Measurements from ENCODE around the gene FLNC. TPM values are rescaled to one million over a fixed set of nuclear protein-coding genes. Genes with fewer than 3 reads are reported as not detected.

FLNC gene
- total and polyA plus RNA-seq, 2 donors from 2014 or later = 2.8 to 12.2 TPM

GRCh38 chr7:128869944-128870285 lies 39.7 kb downstream of the FLNC start:
- H3K27me3 ChIP-seq (ENCODE audit: control insufficient read depth, insufficient read depth, low read length) = no peaks in the 10 kb centered on the region
- H3K4me3 ChIP-seq (ENCODE audit: low read length in 3 of 3) = peak overlapping the region in 1 of 3 donors; percentile 49
- FAIRE-seq (no peak), DNase-seq (no peak)
- no peak overlapping the region for H3K9ac ChIP-seq (ENCODE audit: low read length in 3 of 3)
- intact Hi-C loops (cut with DNase I) = no loop called here
- peaks cover 0 to 13% (median 4%) of the 10 kb centered on the region in 3 donors for H3K4me1 ChIP-seq (ENCODE audit: control insufficient read depth in 2 of 3, insufficient read depth in 2 of 3, low read depth in 1 of 3, low read length in 3 of 3)
- no peaks in the 10 kb centered on the region for H3K9me3 ChIP-seq (ENCODE audit: control insufficient read depth in 2 of 3, insufficient read depth in 1 of 3, low read length in 3 of 3)
- no peak for TF ChIP-seq CTCF (IDR thresholded peaks at IDR 0.05; ENCODE audit: borderline replicate concordance, extremely low read depth, insufficient read depth)
- H3K27ac ChIP-seq (ENCODE audit: low read depth in 2 of 2, low read length in 2 of 2) = no peak overlapping the region
- H3K36me3 ChIP-seq (ENCODE audit: control insufficient read depth in 2 of 3, insufficient read depth in 3 of 3, low read length in 3 of 3) = peaks cover 0 to 13% (median 0%) of the 10 kb centered on the region in 3 donors

- H3K27ac ChIP-seq (ENCODE audit: low read depth in 2 of 2, low read length in 2 of 2) = no peak overlapping the region
- H3K4me3 ChIP-seq (ENCODE audit: low read length in 3 of 3) = no peak overlapping the region
- H3K9me3 ChIP-seq (ENCODE audit: control insufficient read depth in 2 of 3, insufficient read depth in 1 of 3, low read length in 3 of 3) = no peaks in the 10 kb centered on the region
- TF ChIP-seq CTCF (IDR thresholded peaks at IDR 0.05; ENCODE audit: borderline replicate concordance, extremely low read depth, insufficient read depth) = no peak
- no peak overlapping the region for H3K9ac ChIP-seq (ENCODE audit: low read length in 3 of 3)
- intact Hi-C loops (cut with DNase I) = no loop called here
- H3K27me3 ChIP-seq (ENCODE audit: control insufficient read depth, insufficient read depth, low read length) = no peaks in the 10 kb centered on the region
- FAIRE-seq (no peak), DNase-seq (no peak)
- H3K4me1 ChIP-seq (ENCODE audit: control insufficient read depth in 2 of 3, insufficient read depth in 2 of 3, low read depth in 1 of 3, low read length in 3 of 3) = peaks cover 0 to 12% (median 4%) of the 10 kb centered on the region in 3 donors
- peaks cover 0 to 3% (median 0%) of the 10 kb centered on the region in 3 donors for H3K36me3 ChIP-seq (ENCODE audit: control insufficient read depth in 2 of 3, insufficient read depth in 3 of 3, low read length in 3 of 3)
Observed at GRCh38 chr7:128871050-128871449, 40.8 kb downstream of the FLNC start.

- Histone ChIP-seq H3K9ac (ENCODE audit: low read length in 3 of 3) (no peak overlapping the region), H3K36me3 (ENCODE audit: control insufficient read depth in 2 of 3, insufficient read depth in 3 of 3, low read length in 3 of 3) (no peaks in the 10 kb centered on the region), H3K27ac (ENCODE audit: low read depth in 2 of 2, low read length in 2 of 2) (no peak overlapping the region), H3K4me3 (ENCODE audit: low read length in 3 of 3) (no peak overlapping the region), H3K4me1 (ENCODE audit: control insufficient read depth in 2 of 3, insufficient read depth in 2 of 3, low read depth in 1 of 3, low read length in 3 of 3) (peaks cover 0 to 10% (median 4%) of the 10 kb centered on the region in 3 donors), H3K9me3 (ENCODE audit: control insufficient read depth in 2 of 3, insufficient read depth in 1 of 3, low read length in 3 of 3) (no peaks in the 10 kb centered on the region), H3K27me3 (ENCODE audit: control insufficient read depth, insufficient read depth, low read length) (no peaks in the 10 kb centered on the region)
- TF ChIP-seq CTCF (IDR thresholded peaks at IDR 0.05; ENCODE audit: borderline replicate concordance, extremely low read depth, insufficient read depth) = no peak
- FAIRE-seq (no peak), DNase-seq (peak in 1 of 5 donors; percentile 70)
- intact Hi-C loops (cut with DNase I) = no loop called here
Observed at GRCh38 chr7:128872394-128872824, 42.2 kb downstream of the FLNC start.

GRCh38 chr7:128873234-128873633 lies 43.0 kb downstream of the FLNC start:
- Histone ChIP-seq H3K27me3 (ENCODE audit: control insufficient read depth, insufficient read depth, low read length) (no peaks in the 10 kb centered on the region), H3K27ac (ENCODE audit: low read depth in 2 of 2, low read length in 2 of 2) (no peak overlapping the region), H3K4me3 (ENCODE audit: low read length in 3 of 3) (no peak overlapping the region), H3K4me1 (ENCODE audit: control insufficient read depth in 2 of 3, insufficient read depth in 2 of 3, low read depth in 1 of 3, low read length in 3 of 3) (peaks cover 0 to 10% (median 4%) of the 10 kb centered on the region in 3 donors), H3K9me3 (ENCODE audit: control insufficient read depth in 2 of 3, insufficient read depth in 1 of 3, low read length in 3 of 3) (no peaks in the 10 kb centered on the region), H3K9ac (ENCODE audit: low read length in 3 of 3) (no peak overlapping the region), H3K36me3 (ENCODE audit: control insufficient read depth in 2 of 3, insufficient read depth in 3 of 3, low read length in 3 of 3) (no peaks in the 10 kb centered on the region)
- DNase-seq = no peak
- FAIRE-seq = no peak
- intact Hi-C loops (cut with DNase I) = no loop called here
- TF ChIP-seq CTCF (IDR thresholded peaks at IDR 0.05; ENCODE audit: borderline replicate concordance, extremely low read depth, insufficient read depth) = no peak

Data from kidney (tissue), 14 donors.